Stimulated activated naive CD8-positive, alpha-beta T cell treated with anti-CD3 and anti-CD28 coated beads, Interleukin-15, Interleukin-2, amounts not matched to agents 100 ng/mL and 50 ng/mL, for 24 hours (primary cell): ENCODE measurements around the gene XRCC2.
"Not testable (repeated sequence)": the region's sequence is repeated elsewhere in the genome, so short reads cannot be mapped to it uniquely, and the experiment has no call there.

Experiments
- H3K27ac Mint-ChIP-seq: one replicate; pipeline ENCODE4 v1.8.0; 2021; ENCODE audit warnings: mild to moderate bottlenecking, mixed read lengths
- H3K27me3 Mint-ChIP-seq: one replicate; pipeline ENCODE4 v1.8.0; 2021; ENCODE audit warnings: mixed read lengths
- H3K36me3 Mint-ChIP-seq: one replicate; pipeline ENCODE4 v1.8.0; 2021; ENCODE audit warnings: low read depth, mixed read lengths
- H3K4me1 Mint-ChIP-seq: one replicate; pipeline ENCODE4 v1.8.0; 2021; ENCODE audit warnings: low read depth, mixed read lengths
- H3K4me3 Mint-ChIP-seq: one replicate; pipeline ENCODE4 v1.8.0; 2021; ENCODE audit warnings: mild to moderate bottlenecking, mixed read lengths
- H3K9me3 Mint-ChIP-seq: one replicate; pipeline ENCODE4 v1.8.0; 2021; ENCODE audit warnings: mixed read lengths

XRCC2 gene

DNA sequence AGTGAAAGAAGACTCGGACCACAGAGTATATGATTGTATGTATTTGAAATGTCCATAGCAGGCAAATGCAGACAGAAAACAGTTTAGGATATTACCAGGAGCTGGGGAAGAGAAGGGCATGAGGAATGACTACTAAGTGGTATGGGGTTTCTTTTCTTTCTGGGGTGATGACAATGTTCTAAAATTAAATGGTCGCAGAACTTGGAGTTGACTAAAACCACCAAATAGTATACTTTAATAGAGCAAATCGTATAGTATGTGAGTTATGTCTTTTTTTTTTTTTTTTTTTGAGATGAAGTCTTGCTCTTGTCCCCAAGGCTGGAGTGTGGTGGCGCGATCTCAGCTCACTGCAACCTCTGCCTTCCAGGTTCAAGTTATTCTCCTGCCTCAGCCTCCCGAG is 34.6 kb downstream of the XRCC2 start:
- no peaks in the 10 kb centered on the region for H3K27me3 Mint-ChIP-seq
- no peaks in the 10 kb centered on the region for H3K4me1 Mint-ChIP-seq
- no peaks in the 10 kb centered on the region for H3K9me3 Mint-ChIP-seq
- no peak overlapping the region for H3K4me3 Mint-ChIP-seq
- H3K27ac Mint-ChIP-seq: peak overlapping the region; percentile 32
- H3K36me3 Mint-ChIP-seq: peaks cover 17% of the 10 kb centered on the region

GRCh38 chr7:152640829-152641228 is 35.1 kb downstream of the XRCC2 start:
- Mint-ChIP-seq H3K4me3 (no peak overlapping the region), H3K9me3 (no peaks in the 10 kb centered on the region), H3K27me3 (no peaks in the 10 kb centered on the region), H3K27ac (no peak overlapping the region), H3K4me1 (no peaks in the 10 kb centered on the region), H3K36me3 (peaks cover 17% of the 10 kb centered on the region)

- Mint-ChIP-seq H3K4me3 (no peak overlapping the region), H3K27ac (no peak overlapping the region), H3K36me3 (peaks cover 5% of the 10 kb centered on the region), H3K4me1 (no peaks in the 10 kb centered on the region), H3K27me3 (no peaks in the 10 kb centered on the region), H3K9me3 (no peaks in the 10 kb centered on the region)
Observed at GRCh38 chr7:152637920-152638580, 37.9 kb downstream of the XRCC2 start.

- Mint-ChIP-seq H3K9me3 (no peaks in the 10 kb centered on the region), H3K27me3 (no peaks in the 10 kb centered on the region), H3K36me3 (no peaks in the 10 kb centered on the region), H3K4me3 (no peak overlapping the region), H3K27ac (no peak overlapping the region), H3K4me1 (no peaks in the 10 kb centered on the region)
Observed at GRCh38 chr7:152637161-152637560, 38.8 kb downstream of the XRCC2 start.

GRCh38 chr7:152636441-152636840 is 39.5 kb downstream of the XRCC2 start:
- no peaks in the 10 kb centered on the region for H3K9me3 Mint-ChIP-seq
- no peaks in the 10 kb centered on the region for H3K27me3 Mint-ChIP-seq
- no peaks in the 10 kb centered on the region for H3K36me3 Mint-ChIP-seq
- H3K4me1 Mint-ChIP-seq: no peaks in the 10 kb centered on the region
- H3K27ac Mint-ChIP-seq: no peak overlapping the region
- no peak overlapping the region for H3K4me3 Mint-ChIP-seq

GRCh38 chr7:152633504-152633903 is 42.4 kb downstream of the XRCC2 start:
- H3K27ac Mint-ChIP-seq: no peak overlapping the region
- H3K9me3 Mint-ChIP-seq: no peaks in the 10 kb centered on the region
- no peaks in the 10 kb centered on the region for H3K4me1 Mint-ChIP-seq
- no peaks in the 10 kb centered on the region for H3K36me3 Mint-ChIP-seq
- peaks cover 4% of the 10 kb centered on the region for H3K27me3 Mint-ChIP-seq
- H3K4me3 Mint-ChIP-seq: no peak overlapping the region

DNA sequence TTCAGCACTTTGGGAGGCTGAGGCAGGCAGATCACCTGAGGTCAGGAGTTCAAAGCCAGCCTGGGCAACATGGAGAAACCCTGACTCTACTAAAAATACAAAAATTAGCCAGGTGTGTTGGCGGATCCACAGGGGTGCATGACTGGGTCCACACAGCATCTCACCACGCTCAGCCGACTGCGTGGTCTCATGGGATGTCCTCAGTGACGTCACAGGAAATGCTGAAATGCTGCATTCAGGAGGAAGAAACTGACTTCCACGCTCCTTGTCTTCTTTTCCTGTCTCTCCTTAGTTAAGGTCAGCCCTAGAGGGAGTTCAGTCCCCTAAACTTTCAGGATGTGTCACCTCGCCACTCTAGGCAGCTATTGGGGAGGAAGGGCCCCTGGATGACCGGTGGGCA is 42.9 kb downstream of the XRCC2 start:
- Mint-ChIP-seq H3K9me3 (no peaks in the 10 kb centered on the region), H3K27me3 (peaks cover 4% of the 10 kb centered on the region), H3K4me1 (no peaks in the 10 kb centered on the region), H3K4me3 (no peak overlapping the region), H3K27ac (no peak overlapping the region), H3K36me3 (no peaks in the 10 kb centered on the region)

- not testable (repeated sequence) for H3K27ac Mint-ChIP-seq, H3K4me3 Mint-ChIP-seq, H3K9me3 Mint-ChIP-seq, H3K4me1 Mint-ChIP-seq, H3K36me3 Mint-ChIP-seq, H3K27me3 Mint-ChIP-seq
Observed at GRCh38 chr7:152628772-152629171, 47.2 kb downstream of the XRCC2 start.

DNA sequence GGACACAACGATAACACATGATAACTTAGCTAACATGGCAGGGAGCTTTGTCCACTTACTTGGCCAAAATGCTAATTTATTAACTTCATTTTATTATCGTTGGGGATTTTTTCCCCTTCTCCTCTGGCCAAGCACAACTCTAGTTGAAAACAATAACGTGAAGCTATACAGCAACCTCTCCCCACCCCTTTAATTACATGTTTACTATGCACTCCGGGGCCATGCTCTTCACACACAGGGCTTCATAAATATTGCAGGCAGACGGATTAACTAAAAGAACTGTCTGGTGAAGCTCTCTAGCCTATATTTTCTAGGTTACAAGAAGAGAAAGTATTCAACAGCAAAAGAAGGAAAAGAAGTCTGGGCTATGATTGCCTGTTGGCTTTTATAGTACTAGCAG is 51.7 kb downstream of the XRCC2 start:
- Mint-ChIP-seq H3K9me3 (no peaks in the 10 kb centered on the region), H3K4me3 (no peak overlapping the region), H3K4me1 (no peaks in the 10 kb centered on the region), H3K27me3 (no peaks in the 10 kb centered on the region), H3K27ac (no peak overlapping the region), H3K36me3 (no peaks in the 10 kb centered on the region)

DNA sequence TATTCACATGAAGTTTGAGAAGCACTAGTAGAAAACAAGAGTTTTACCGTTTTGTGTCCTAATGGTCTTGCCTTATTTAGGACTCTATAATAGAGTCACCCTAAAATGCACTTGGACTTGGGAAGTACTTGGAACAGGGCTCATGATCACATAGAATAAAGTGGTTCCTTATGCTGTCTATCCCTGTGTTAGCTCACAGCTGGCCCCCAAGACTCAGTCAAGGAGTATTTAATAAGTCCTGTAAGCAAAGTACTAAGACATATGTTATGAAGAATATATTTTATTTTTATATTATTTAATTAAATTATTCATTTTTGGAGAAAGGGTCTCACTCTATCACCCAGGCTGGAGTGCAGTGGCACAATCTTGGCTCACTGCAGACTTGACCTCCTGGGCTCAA is 54.5 kb downstream of the XRCC2 start:
- Mint-ChIP-seq H3K27ac (no peak overlapping the region), H3K4me3 (no peak overlapping the region), H3K27me3 (no peaks in the 10 kb centered on the region), H3K4me1 (no peaks in the 10 kb centered on the region), H3K36me3 (no peaks in the 10 kb centered on the region), H3K9me3 (no peaks in the 10 kb centered on the region)

- H3K27ac Mint-ChIP-seq: no peak overlapping the region
- H3K4me3 Mint-ChIP-seq: no peak overlapping the region
- H3K36me3 Mint-ChIP-seq: no peaks in the 10 kb centered on the region
- no peaks in the 10 kb centered on the region for H3K9me3 Mint-ChIP-seq
- no peaks in the 10 kb centered on the region for H3K27me3 Mint-ChIP-seq
- H3K4me1 Mint-ChIP-seq: no peaks in the 10 kb centered on the region
Observed at GRCh38 chr7:152619027-152619739, 56.8 kb downstream of the XRCC2 start.

GRCh38 chr7:152618427-152618826 is 57.5 kb downstream of the XRCC2 start:
- Mint-ChIP-seq H3K4me1 (no peaks in the 10 kb centered on the region), H3K9me3 (no peaks in the 10 kb centered on the region), H3K4me3 (no peak overlapping the region), H3K27me3 (no peaks in the 10 kb centered on the region), H3K36me3 (no peaks in the 10 kb centered on the region), H3K27ac (no peak overlapping the region)

GRCh38 chr7:152617056-152617455 is 58.9 kb downstream of the XRCC2 start:
- Mint-ChIP-seq H3K27ac (no peak overlapping the region), H3K9me3 (no peaks in the 10 kb centered on the region), H3K4me1 (no peaks in the 10 kb centered on the region), H3K27me3 (no peaks in the 10 kb centered on the region), H3K36me3 (no peaks in the 10 kb centered on the region), H3K4me3 (no peak overlapping the region)

- no peak overlapping the region for H3K27ac Mint-ChIP-seq
- H3K9me3 Mint-ChIP-seq: no peaks in the 10 kb centered on the region
- no peak overlapping the region for H3K4me3 Mint-ChIP-seq
- no peaks in the 10 kb centered on the region for H3K4me1 Mint-ChIP-seq
- H3K27me3 Mint-ChIP-seq: no peaks in the 10 kb centered on the region
- H3K36me3 Mint-ChIP-seq: no peaks in the 10 kb centered on the region
Observed at GRCh38 chr7:152615031-152615741, 60.8 kb downstream of the XRCC2 start.

DNA sequence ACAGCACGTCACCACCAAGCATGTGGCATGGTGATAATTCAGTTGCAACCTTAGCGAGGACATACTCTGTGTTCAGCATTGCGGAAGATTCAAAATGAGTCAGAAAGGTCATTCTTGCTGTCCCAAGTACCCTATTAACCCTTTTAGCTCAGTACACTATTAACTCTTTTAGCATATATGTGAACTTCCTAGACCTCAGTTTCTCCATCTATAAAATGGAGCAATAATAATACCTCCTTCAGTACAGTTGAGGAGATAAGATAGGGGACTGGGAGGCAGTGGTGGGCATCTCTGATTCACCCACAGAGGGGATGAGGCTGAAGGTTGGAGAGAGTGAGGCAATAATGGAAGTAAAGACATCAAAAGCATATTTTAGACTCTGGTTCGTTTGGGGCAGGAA is 67.3 kb downstream of the XRCC2 start:
- Mint-ChIP-seq H3K27me3 (no peaks in the 10 kb centered on the region), H3K4me3 (no peak overlapping the region), H3K4me1 (no peaks in the 10 kb centered on the region), H3K27ac (no peak overlapping the region), H3K36me3 (no peaks in the 10 kb centered on the region), H3K9me3 (no peaks in the 10 kb centered on the region)
